SIG-M5 (cell line): Measurements from ENCODE around the gene RPL13.

ENCODE experiments used
- DNase-seq: peaks from one replicate; lab custom pipeline; 2025; lab: John Stamatoyannopoulos, UW

RPL13 gene

GRCh38 chr16:89545044-89545830, 15.2 kb upstream of the RPL13 start:
- DNase-seq = no peak

GRCh38 chr16:89545831-89546574, 14.5 kb upstream of the RPL13 start:
- no peak for DNase-seq

GRCh38 chr16:89546781-89547180, 13.7 kb upstream of the RPL13 start:
- DNase-seq = no peak

GRCh38 chr16:89547291-89547690, 13.2 kb upstream of the RPL13 start:
- no peak for DNase-seq

GRCh38 chr16:89547860-89548259, 12.6 kb upstream of the RPL13 start:
- no peak for DNase-seq

GRCh38 chr16:89548344-89549006, 12.0 kb upstream of the RPL13 start:
- DNase-seq = no peak

- DNase-seq = no peak
Measured at GRCh38 chr16:89549007-89549700, 11.3 kb upstream of the RPL13 start.

GRCh38 chr16:89550421-89551007, 10.0 kb upstream of the RPL13 start:
- DNase-seq = no peak

- no peak for DNase-seq
Measured at GRCh38 chr16:89552329-89552728, 8.2 kb upstream of the RPL13 start.

GRCh38 chr16:89552913-89553312, 7.6 kb upstream of the RPL13 start:
- no peak for DNase-seq

- DNase-seq = no peak
Measured at GRCh38 chr16:89553733-89554132, 6.7 kb upstream of the RPL13 start.

GRCh38 chr16:89554343-89554742, 6.1 kb upstream of the RPL13 start:
- no peak for DNase-seq

GRCh38 chr16:89555265-89555664, 5.2 kb upstream of the RPL13 start:
- DNase-seq = no peak

- DNase-seq = no peak
Measured at GRCh38 chr16:89555780-89556179, 4.7 kb upstream of the RPL13 start.

- no peak for DNase-seq
Measured at GRCh38 chr16:89556750-89557689, 3.5 kb upstream of the RPL13 start.

- no peak for DNase-seq
Measured at GRCh38 chr16:89557690-89558490, 2.6 kb upstream of the RPL13 start.

GRCh38 chr16:89561142-89561883, 831 bp downstream of the RPL13 start:
- no peak for DNase-seq

- no peak for DNase-seq
Measured at GRCh38 chr16:89561884-89562599, 1.6 kb downstream of the RPL13 start.

GRCh38 chr16:89562939-89563338, 2.5 kb downstream of the RPL13 start:
- DNase-seq = no peak
